HepG2 (cell line): ENCODE data around the gene PXT1. TPM values are rescaled to one million over a fixed set of nuclear protein-coding genes. Genes with fewer than 3 reads are reported as not detected.
A peak's percentile ranks its signal among the peaks of the same experiment; 100 is the strongest.

ENCODE experiments used
- GABPB1 ChIP-seq: IDR thresholded peaks from 2 replicates; pipeline ENCODE4 v1.6.1; 2016; ENCODE audit warnings: mild to moderate bottlenecking, missing genetic modification reagents, moderate library complexity, missing compliant biosample characterization
- GTF2F1 ChIP-seq: fragments of 150-350 bp; IDR thresholded peaks from 2 replicates; pipeline ENCODE4 v1.6.1; 2014; ENCODE audit warnings: low read length
- HCFC1 ChIP-seq: fragments of 150-350 bp; IDR thresholded peaks from 2 replicates; pipeline ENCODE4 v1.6.1; 2014; ENCODE audit warnings: low read depth, low read length
- HES4 ChIP-seq: sonication (generic); formaldehyde crosslinking; IDR thresholded peaks from 2 replicates; pipeline ENCODE4 v1.9.0; 2021; ENCODE audit warnings: mild to moderate bottlenecking, missing genetic modification reagents, borderline replicate concordance
- HOXA5 ChIP-seq: sonication (generic); formaldehyde crosslinking; IDR thresholded peaks from 2 replicates; pipeline ENCODE4 v1.4.0; 2020; ENCODE audit warnings: missing genetic modification reagents
- HOXA7 ChIP-seq: sonication (generic); formaldehyde crosslinking; IDR thresholded peaks from 2 replicates; pipeline ENCODE4 v1.8.1; 2022; ENCODE audit warnings: mild to moderate bottlenecking, missing genetic modification reagents, moderate library complexity
- KMT2B ChIP-seq: IDR thresholded peaks from 2 replicates; pipeline ENCODE4 v1.6.1; 2016; ENCODE audit warnings: missing genetic modification reagents, missing compliant biosample characterization
- LCORL ChIP-seq, 2 experiments: fragments of 450-650 bp in 1 of 2; sonication (generic) in 1 of 2; formaldehyde crosslinking in 1 of 2; IDR thresholded peaks; 2 replicates each; pipeline versions ENCODE4 v1.5.0 to v1.6.1; 2017 to 2020; ENCODE audit warnings: antibody characterized with exemption in 1 of 2, missing genetic modification reagents in 1 of 2
- MTA1 ChIP-seq: sonication (generic); formaldehyde crosslinking; IDR thresholded peaks from 2 replicates; pipeline ENCODE4 v1.4.0; 2020; ENCODE audit warnings: missing genetic modification reagents, mild to moderate bottlenecking, borderline replicate concordance
- TRIM24 ChIP-seq: sonication (generic); formaldehyde crosslinking; IDR thresholded peaks from 2 replicates; pipeline ENCODE4 v1.8.0; 2022; ENCODE audit warnings: mild to moderate bottlenecking, missing genetic modification reagents
- ZMAT3 ChIP-seq: sonication (generic); formaldehyde crosslinking; conservative IDR thresholded peaks from 2 replicates; pipeline ENCODE4 v1.7.0; 2021; ENCODE audit warnings: missing genetic modification reagents
- ZNF556 ChIP-seq: sonication (generic); formaldehyde crosslinking; IDR thresholded peaks from 2 replicates; pipeline ENCODE4 v1.4.0; 2020; ENCODE audit warnings: mild to moderate bottlenecking, missing genetic modification reagents, borderline replicate concordance
- ZSCAN31 ChIP-seq: sonication (generic); formaldehyde crosslinking; IDR thresholded peaks from 2 replicates; pipeline ENCODE4 v1.5.0; 2020; ENCODE audit warnings: low read depth, mild to moderate bottlenecking, missing genetic modification reagents
- polyA plus RNA-seq, 8 experiments: library from polyadenylated mRNA; depleted of rRNA in 3 of 8; stranded (reverse) in 7 of 8; unstranded in 1 of 8; fragments of >200 nt; fragmentation: Illumina TruSeq in 4 of 8; extraction: Trizol in 4 of 8; gene quantifications; 2 replicates each; pipeline versions ENCODE4 v1.2.1 to v1.2.3, GENCODE V29; 2011 to 2016; ENCODE audit warnings: low read depth in 4 of 8, missing spikeins in 1 of 8, mixed read lengths in 1 of 8; ENCODE audit not compliant: insufficient read depth in 1 of 8
- total RNA-seq, 5 experiments: library from RNA; depleted of rRNA; stranded (reverse); fragments of >200 nt; fragmentation: Illumina TruSeq; extraction: Trizol; gene quantifications; 2 replicates each; pipeline ENCODE4 v1.2.3, GENCODE V29; 2016; ENCODE audit warnings: low read depth in 1 of 5
- TF ChIP-seq, protein P1 (sequence below): IDR thresholded peaks from 2 replicates; pipeline ENCODE4 v1.6.1; 2016; ENCODE audit warnings: low read depth, borderline replicate concordance
- TF ChIP-seq, protein P2 (sequence below): sonication (generic); formaldehyde crosslinking; conservative IDR thresholded peaks from 2 replicates; pipeline ENCODE4 v1.8.1; 2023; ENCODE audit warnings: missing genetic modification reagents
- TF ChIP-seq, protein P3 (sequence below): sonication (generic); formaldehyde crosslinking; IDR thresholded peaks from 2 replicates; pipeline ENCODE4 v1.4.0; 2020; ENCODE audit warnings: low read depth, missing genetic modification reagents
- TF ChIP-seq, protein P4 (sequence below): sonication (generic); formaldehyde crosslinking; IDR thresholded peaks from 2 replicates; pipeline ENCODE4 v1.8.1; 2023; ENCODE audit warnings: mild to moderate bottlenecking, moderate library complexity, missing genetic modification reagents
- TF ChIP-seq, protein P5 (sequence below): sonication (generic); formaldehyde crosslinking; IDR thresholded peaks from 2 replicates; pipeline ENCODE4 v1.4.0; 2020; ENCODE audit warnings: missing genetic modification reagents

The PXT1 gene
- total and polyA plus RNA-seq, 2 of the 13 experiments (the other 11 are each of a cell fraction or from before 2014, with no cell fraction given): 0.04 TPM; not detected in 1

DNA sequence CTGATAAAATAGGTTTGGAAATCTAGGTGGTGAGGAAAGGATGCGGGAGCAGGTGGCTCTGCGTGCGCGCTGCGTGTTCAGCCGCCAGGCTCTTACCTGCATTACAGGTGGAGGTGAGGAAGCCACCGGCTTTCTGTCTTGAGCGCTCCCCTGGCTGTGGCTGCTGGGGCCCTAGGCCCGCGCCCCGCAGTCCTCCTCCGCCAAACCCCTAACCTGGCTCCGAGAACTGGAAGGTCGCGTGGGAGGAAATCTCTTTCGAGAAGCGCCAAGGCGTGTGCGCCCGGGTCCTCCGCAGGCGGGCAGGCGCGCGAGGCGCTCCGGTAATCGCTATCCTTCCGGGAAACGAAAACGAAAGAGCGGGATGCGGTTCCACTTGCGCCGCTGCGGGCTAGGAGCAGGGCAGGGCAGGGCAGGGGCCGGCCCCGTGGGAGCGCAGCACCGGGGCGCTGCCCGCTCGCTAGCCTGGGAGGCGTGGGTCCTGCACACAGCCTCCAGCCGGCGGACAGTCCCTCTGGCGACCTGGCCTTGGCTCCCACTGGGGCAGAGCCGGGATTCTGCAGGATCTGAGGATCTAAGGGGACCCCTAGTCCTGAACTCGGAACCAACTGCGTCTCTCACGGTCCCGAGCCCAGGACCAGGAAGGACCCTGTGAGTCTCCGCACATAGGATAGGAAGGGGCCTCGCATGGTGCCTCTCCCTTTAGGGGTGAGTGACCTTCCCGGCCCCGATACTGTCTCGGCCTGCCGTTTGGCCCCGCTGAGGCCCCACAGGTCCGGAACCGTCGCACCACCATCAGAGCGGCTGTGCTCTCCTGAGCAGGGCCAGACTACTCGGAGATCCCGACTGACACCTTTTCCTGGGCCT, 55.0 kb downstream of the PXT1 start, which contains the start of gene ETV7 (continued):
- TF ChIP-seq MTA1: peak; percentile 47; the same call in 1 of the 2 replicates
- 0 out of 2 replicates have a peak, but pooled peaks have one; percentile 37 for TF ChIP-seq ZMAT3 (CRISPR knock-in tag)
- TF ChIP-seq, protein P1, sequence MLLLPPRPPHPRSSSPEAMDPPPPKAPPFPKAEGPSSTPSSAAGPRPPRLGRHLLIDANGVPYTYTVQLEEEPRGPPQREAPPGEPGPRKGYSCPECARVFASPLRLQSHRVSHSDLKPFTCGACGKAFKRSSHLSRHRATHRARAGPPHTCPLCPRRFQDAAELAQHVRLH: no peak
- TF ChIP-seq KMT2B (CRISPR knock-in tag): no peak
- TF ChIP-seq HCFC1: no peak
- TF ChIP-seq, protein P2, sequence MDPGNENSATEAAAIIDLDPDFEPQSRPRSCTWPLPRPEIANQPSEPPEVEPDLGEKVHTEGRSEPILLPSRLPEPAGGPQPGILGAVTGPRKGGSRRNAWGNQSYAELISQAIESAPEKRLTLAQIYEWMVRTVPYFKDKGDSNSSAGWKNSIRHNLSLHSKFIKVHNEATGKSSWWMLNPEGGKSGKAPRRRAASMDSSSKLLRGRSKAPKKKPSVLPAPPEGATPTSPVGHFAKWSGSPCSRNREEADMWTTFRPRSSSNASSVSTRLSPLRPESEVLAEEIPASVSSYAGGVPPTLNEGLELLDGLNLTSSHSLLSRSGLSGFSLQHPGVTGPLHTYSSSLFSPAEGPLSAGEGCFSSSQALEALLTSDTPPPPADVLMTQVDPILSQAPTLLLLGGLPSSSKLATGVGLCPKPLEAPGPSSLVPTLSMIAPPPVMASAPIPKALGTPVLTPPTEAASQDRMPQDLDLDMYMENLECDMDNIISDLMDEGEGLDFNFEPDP (CRISPR knock-in tag): no peak
- 0 out of 2 replicates have a peak, but pooled peaks have one; percentile 49 for TF ChIP-seq HES4
- TF ChIP-seq GABPB1 (CRISPR knock-in tag): peak; percentile 49; the same call in 1 of the 2 replicates
- TF ChIP-seq, protein P3, sequence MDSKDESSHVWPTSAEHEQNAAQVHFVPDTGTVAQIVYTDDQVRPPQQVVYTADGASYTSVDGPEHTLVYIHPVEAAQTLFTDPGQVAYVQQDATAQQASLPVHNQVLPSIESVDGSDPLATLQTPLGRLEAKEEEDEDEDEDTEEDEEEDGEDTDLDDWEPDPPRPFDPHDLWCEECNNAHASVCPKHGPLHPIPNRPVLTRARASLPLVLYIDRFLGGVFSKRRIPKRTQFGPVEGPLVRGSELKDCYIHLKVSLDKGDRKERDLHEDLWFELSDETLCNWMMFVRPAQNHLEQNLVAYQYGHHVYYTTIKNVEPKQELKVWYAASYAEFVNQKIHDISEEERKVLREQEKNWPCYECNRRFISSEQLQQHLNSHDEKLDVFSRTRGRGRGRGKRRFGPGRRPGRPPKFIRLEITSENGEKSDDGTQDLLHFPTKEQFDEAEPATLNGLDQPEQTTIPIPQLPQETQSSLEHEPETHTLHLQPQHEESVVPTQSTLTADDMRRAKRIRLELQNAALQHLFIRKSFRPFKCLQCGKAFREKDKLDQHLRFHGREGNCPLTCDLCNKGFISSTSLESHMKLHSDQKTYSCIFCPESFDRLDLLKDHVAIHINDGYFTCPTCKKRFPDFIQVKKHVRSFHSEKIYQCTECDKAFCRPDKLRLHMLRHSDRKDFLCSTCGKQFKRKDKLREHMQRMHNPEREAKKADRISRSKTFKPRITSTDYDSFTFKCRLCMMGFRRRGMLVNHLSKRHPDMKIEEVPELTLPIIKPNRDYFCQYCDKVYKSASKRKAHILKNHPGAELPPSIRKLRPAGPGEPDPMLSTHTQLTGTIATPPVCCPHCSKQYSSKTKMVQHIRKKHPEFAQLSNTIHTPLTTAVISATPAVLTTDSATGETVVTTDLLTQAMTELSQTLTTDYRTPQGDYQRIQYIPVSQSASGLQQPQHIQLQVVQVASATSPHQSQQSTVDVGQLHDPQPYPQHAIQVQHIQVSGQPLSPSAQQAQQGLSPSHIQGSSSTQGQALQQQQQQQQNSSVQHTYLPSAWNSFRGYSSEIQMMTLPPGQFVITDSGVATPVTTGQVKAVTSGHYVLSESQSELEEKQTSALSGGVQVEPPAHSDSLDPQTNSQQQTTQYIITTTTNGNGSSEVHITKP (CRISPR knock-in tag): no peak
- TF ChIP-seq HOXA5 (CRISPR knock-in tag): no peak
- TF ChIP-seq, protein P4, sequence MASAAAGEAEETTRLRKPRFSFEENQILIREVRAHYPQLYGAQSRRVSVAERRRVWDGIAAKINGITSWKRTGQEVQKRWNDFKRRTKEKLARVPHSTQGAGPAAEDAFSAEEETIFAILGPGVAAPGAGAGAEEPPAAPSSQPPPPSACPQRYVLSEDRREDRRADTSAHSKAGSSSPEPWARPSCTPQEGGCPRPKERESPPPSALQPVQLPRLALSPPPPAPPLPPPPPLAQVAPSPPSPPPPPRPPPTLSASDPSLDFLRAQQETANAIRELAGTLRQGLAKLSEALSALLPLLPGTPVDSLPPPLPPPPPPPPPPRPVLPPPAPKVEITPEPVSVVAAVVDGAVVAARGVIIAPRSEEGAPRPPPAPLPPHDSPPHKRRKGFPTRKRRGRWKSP (CRISPR knock-in tag): peak; percentile 45; the same call in 1 of the 2 replicates
- no peak for TF ChIP-seq TRIM24 (CRISPR knock-in tag)
- no peak for TF ChIP-seq ZNF556
- TF ChIP-seq ZSCAN31 (CRISPR knock-in tag): no peak
- TF ChIP-seq, protein P5, sequence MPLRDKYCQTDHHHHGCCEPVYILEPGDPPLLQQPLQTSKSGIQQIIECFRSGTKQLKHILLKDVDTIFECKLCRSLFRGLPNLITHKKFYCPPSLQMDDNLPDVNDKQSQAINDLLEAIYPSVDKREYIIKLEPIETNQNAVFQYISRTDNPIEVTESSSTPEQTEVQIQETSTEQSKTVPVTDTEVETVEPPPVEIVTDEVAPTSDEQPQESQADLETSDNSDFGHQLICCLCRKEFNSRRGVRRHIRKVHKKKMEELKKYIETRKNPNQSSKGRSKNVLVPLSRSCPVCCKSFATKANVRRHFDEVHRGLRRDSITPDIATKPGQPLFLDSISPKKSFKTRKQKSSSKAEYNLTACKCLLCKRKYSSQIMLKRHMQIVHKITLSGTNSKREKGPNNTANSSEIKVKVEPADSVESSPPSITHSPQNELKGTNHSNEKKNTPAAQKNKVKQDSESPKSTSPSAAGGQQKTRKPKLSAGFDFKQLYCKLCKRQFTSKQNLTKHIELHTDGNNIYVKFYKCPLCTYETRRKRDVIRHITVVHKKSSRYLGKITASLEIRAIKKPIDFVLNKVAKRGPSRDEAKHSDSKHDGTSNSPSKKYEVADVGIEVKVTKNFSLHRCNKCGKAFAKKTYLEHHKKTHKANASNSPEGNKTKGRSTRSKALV (CRISPR knock-in tag): peak; percentile 77
- TF ChIP-seq GTF2F1: no peak
- no peak for TF ChIP-seq LCORL (IDR thresholded peaks at IDR 0.05)
- 0 out of 2 replicates have a peak, but pooled peaks have one; percentile 7 for TF ChIP-seq LCORL (CRISPR knock-in tag; IDR thresholded peaks at IDR 0.05)
- TF ChIP-seq HOXA7 (CRISPR knock-in tag): no peak
